ENCODE data around the gene SLC32A1. TPM values are rescaled to one million over a fixed set of nuclear protein-coding genes. Genes with fewer than 3 reads are reported as not detected.

The SLC32A1 gene
- total and polyA plus RNA-seq, 2 donors (not counting 3 experiments of a cell fraction or from before 2014, with no cell fraction given): 0.04 TPM; not detected in 1

- Histone ChIP-seq H3K9ac (replicated peaks; ENCODE audit: extremely low read depth, insufficient read depth, low read length) (no peak overlapping the region), H3K4me3 (replicated peaks in 1 of 3; ENCODE audit: insufficient read depth in 1 of 3, low read depth in 1 of 3, low read length in 3 of 3) (no peak overlapping the region), H3K79me2 (ENCODE audit: control insufficient read depth, insufficient read depth, low read length) (peaks cover 2% of the 10 kb centered on the region), H3K36me3 (ENCODE audit: control insufficient read depth in 2 of 2, extremely low read depth in 1 of 2, insufficient read depth in 2 of 2, low read length in 2 of 2) (peaks cover 8 to 12% of the 10 kb centered on the region in 2 experiments), H3K4me2 (ENCODE audit: insufficient read depth, low read length) (no peak overlapping the region), H3K9me3 (replicated peaks; ENCODE audit: control insufficient read depth, insufficient read depth, low read length) (no peaks in the 10 kb centered on the region), H2AFZ (ENCODE audit: low read depth, low read length) (no peak overlapping the region), H4K20me1 (replicated peaks; ENCODE audit: control insufficient read depth, extremely low read depth, insufficient read depth, low read length) (no peaks in the 10 kb centered on the region), H3K27me3 (ENCODE audit: control insufficient read depth in 2 of 2, insufficient read depth in 2 of 2, low read length in 2 of 2) (no peaks in the 10 kb centered on the region), H3K4me1 (ENCODE audit: control insufficient read depth, extremely low read depth, insufficient read depth, low read length) (peaks cover 6% of the 10 kb centered on the region), H3K27ac (ENCODE audit: insufficient read depth, low read depth, low read length) (no peak overlapping the region), H3K9me1 (replicated peaks; ENCODE audit: control insufficient read depth, extremely low read depth, insufficient read depth, low read length) (no peaks in the 10 kb centered on the region)
- no TSS peak for BruUV-seq (replicated peaks)
- DNase-seq (ENCODE audit: low read depth, low spot score) (peak; percentile 70), FAIRE-seq (peak; percentile 18)
- dilution Hi-C loops (cut with MboI; ENCODE audit: extremely low pct_ligation_motif_present, low sequenced_read_pairs) (no loop called here), intact Hi-C loops (cut with micrococcal nuclease) (loop anchor here (1.0 kb wide), 2 partner anchors 25 to 105 kb away; no protein-coding TSS in a partner anchor)
- POLR2A ChIA-PET: no interaction called here
- CTCF ChIA-PET: interaction anchor here (1.0 to 5.3 kb wide), 10 partner anchors 10 to 118 kb away, joined by 3 to 52 read pairs (median 6); partner anchors contain the start of gene SLC32A1
- TF ChIP-seq CTCF (IDR thresholded peaks at IDR 0.05; ENCODE audit: extremely low read depth in 1 of 2, insufficient read depth in 1 of 2, low read depth in 1 of 2, low read length in 2 of 2) (peak; percentile 47 to 48), FOS (IDR thresholded peaks at IDR 0.05; ENCODE audit: borderline replicate concordance, insufficient read depth, low read length) (no peak), MYC (IDR thresholded peaks at IDR 0.05; ENCODE audit: low read depth, low read length) (no peak), JUN (IDR thresholded peaks at IDR 0.05; ENCODE audit: borderline replicate concordance, insufficient read depth, insufficient read length, low read depth) (no peak)
Observed at GRCh38 chr20:38751360-38751976, 27.2 kb downstream of the SLC32A1 start.

GRCh38 chr20:38752029-38752428 is 27.7 kb downstream of the SLC32A1 start:
- no peaks in the 10 kb centered on the region for H3K27me3 ChIP-seq (ENCODE audit: control insufficient read depth in 2 of 2, insufficient read depth in 2 of 2, low read length in 2 of 2)
- BruUV-seq (replicated peaks): no TSS peak
- ChIA-PET POLR2A (no interaction called here), CTCF (interaction anchor here (0.7 to 5.3 kb wide), 11 partner anchors 9 to 118 kb away, joined by 3 to 52 read pairs (median 6); partner anchors contain the start of gene SLC32A1)
- no peak overlapping the region for H3K4me2 ChIP-seq (ENCODE audit: insufficient read depth, low read length)
- no peak overlapping the region for H2AFZ ChIP-seq (ENCODE audit: low read depth, low read length)
- FAIRE-seq: no peak
- no peak overlapping the region for H3K27ac ChIP-seq (ENCODE audit: insufficient read depth, low read depth, low read length)
- peaks cover 8 to 12% of the 10 kb centered on the region in 2 experiments for H3K36me3 ChIP-seq (ENCODE audit: control insufficient read depth in 2 of 2, extremely low read depth in 1 of 2, insufficient read depth in 2 of 2, low read length in 2 of 2)
- H3K9me3 ChIP-seq (replicated peaks; ENCODE audit: control insufficient read depth, insufficient read depth, low read length): no peaks in the 10 kb centered on the region
- no peaks in the 10 kb centered on the region for H3K9me1 ChIP-seq (replicated peaks; ENCODE audit: control insufficient read depth, extremely low read depth, insufficient read depth, low read length)
- no peak overlapping the region for H3K9ac ChIP-seq (replicated peaks; ENCODE audit: extremely low read depth, insufficient read depth, low read length)
- dilution Hi-C loops (cut with MboI; ENCODE audit: extremely low pct_ligation_motif_present, low sequenced_read_pairs): no loop called here
- H3K4me1 ChIP-seq (ENCODE audit: control insufficient read depth, extremely low read depth, insufficient read depth, low read length): peaks cover 9% of the 10 kb centered on the region
- peaks cover 2% of the 10 kb centered on the region for H3K79me2 ChIP-seq (ENCODE audit: control insufficient read depth, insufficient read depth, low read length)
- H4K20me1 ChIP-seq (replicated peaks; ENCODE audit: control insufficient read depth, extremely low read depth, insufficient read depth, low read length): no peaks in the 10 kb centered on the region
- DNase-seq (ENCODE audit: low read depth, low spot score): no peak
- intact Hi-C loops (cut with micrococcal nuclease): no loop called here
- no peak for TF ChIP-seq CTCF (IDR thresholded peaks at IDR 0.05; ENCODE audit: extremely low read depth in 1 of 2, insufficient read depth in 1 of 2, low read depth in 1 of 2, low read length in 2 of 2)
- TF ChIP-seq MYC (IDR thresholded peaks at IDR 0.05; ENCODE audit: low read depth, low read length): no peak
- no peak for TF ChIP-seq MAX (IDR thresholded peaks at IDR 0.05; ENCODE audit: insufficient read depth, insufficient read length)
- no peak for TF ChIP-seq JUN (IDR thresholded peaks at IDR 0.05; ENCODE audit: borderline replicate concordance, insufficient read depth, insufficient read length, low read depth)
- no peak for TF ChIP-seq FOS (IDR thresholded peaks at IDR 0.05; ENCODE audit: borderline replicate concordance, insufficient read depth, low read length)
- no peak for TF ChIP-seq GATA2 (IDR thresholded peaks at IDR 0.05; ENCODE audit: insufficient read depth, insufficient read length, low read depth, low read length)
- no peak for TF ChIP-seq POLR2A (IDR thresholded peaks at IDR 0.05; ENCODE audit: low read depth, low read length)
- no peak for TF ChIP-seq EZH2 (IDR thresholded peaks at IDR 0.05; ENCODE audit: borderline replicate concordance, low read depth, low read length, severe bottlenecking)
- no peak for TF ChIP-seq POLR2AphosphoS5 (IDR thresholded peaks at IDR 0.05; ENCODE audit: insufficient read depth, low read depth, low read length)
- no peak overlapping the region for H3K4me3 ChIP-seq (replicated peaks in 1 of 3; ENCODE audit: insufficient read depth in 1 of 3, low read depth in 1 of 3, low read length in 3 of 3)

All from endothelial cell of umbilical vein (primary cell).